Testis (tissue), 3 donors: ENCODE measurements around the gene QPCT. TPM values are rescaled to one million over a fixed set of nuclear protein-coding genes. Genes with fewer than 3 reads are reported as not detected.
"Not testable (repeated sequence)": the region's sequence is repeated elsewhere in the genome, so short reads cannot be mapped to it uniquely, and the experiment has no call there.

Experiments used
- DNase-seq: peaks from one replicate; pipeline ENCODE4 v3.0.0-alpha.2; 2019
- H3K27ac ChIP-seq, 2 donors: fragments of 200-600 bp; sonication (generic); one replicate each; pipeline ENCODE4 v1.5.1; 2019
- H3K27me3 ChIP-seq: fragments of 200-600 bp; sonication (generic); one replicate; pipeline ENCODE4 v1.5.1; 2019
- H3K36me3 ChIP-seq: fragments of 200-600 bp; sonication (generic); one replicate; pipeline ENCODE4 v1.5.1; 2017; ENCODE audit warnings: low read depth; ENCODE audit errors: missing control alignments
- H3K4me1 ChIP-seq: fragments of 200-600 bp; sonication (generic); one replicate; pipeline ENCODE4 v1.5.1; 2019
- H3K4me3 ChIP-seq, 2 donors: fragments of 200-600 bp; sonication (generic); one replicate each; pipeline ENCODE4 v1.5.1; 2017 to 2019
- H3K9me3 ChIP-seq: fragments of 200-600 bp; sonication (generic); one replicate; pipeline ENCODE4 v1.5.1; 2017
- POLR2A ChIP-seq: fragments of 450-650 bp; IDR thresholded peaks from one replicate; pipeline ENCODE4 v1.6.1; 2017; ENCODE audit warnings: antibody characterized with exemption, mild to moderate bottlenecking, moderate library complexity
- WGBS, 2 donors: methylation state at CpG; one replicate each; pipeline ENCODE4 v1.1.5; 2018; 5-methylcytosine and 5-hydroxymethylcytosine counted together
- intact Hi-C: fragments of 100-400 bp; cut with DNase I; formaldehyde crosslinking; loops from one replicate; pipeline ENCODE4 v1.15.1; 2023; ENCODE audit warnings: low total_unique reads
- polyA plus RNA-seq: library from polyadenylated mRNA; stranded (reverse); fragments of 350-450 nt; fragmentation: Illumina TruSeq; extraction: RNeasy Lipid Tissue Mini Kit (QIAGEN cat#74804); gene quantifications from one replicate; pipeline ENCODE4 v1.2.3, GENCODE V29; 2014; ENCODE audit warnings: low read depth, low replicate concordance; ENCODE audit not compliant: insufficient read depth
- total RNA-seq, 2 donors: library from RNA; depleted of rRNA; stranded (reverse); fragments of >200 nt; gene quantifications; one replicate each; pipeline ENCODE4 v1.2.3, GENCODE V29; 2016
- TF ChIP-seq, protein P1 (sequence below), 3 experiments: fragments of 450-650 bp in 2 of 3; fragments of 200-600 bp in 1 of 3; sonication (generic) in 1 of 3; IDR thresholded peaks; one replicate each; pipeline ENCODE4 v1.5.1; 2016 to 2019; ENCODE audit warnings: antibody characterized with exemption in 3 of 3, mild to moderate bottlenecking in 2 of 3, moderate library complexity in 1 of 3

The QPCT gene
- total and polyA plus RNA-seq, 3 donors from 2014 or later = 2.9 to 5.6 (median 3.2) TPM

- no peak for DNase-seq
- no peaks in the 10 kb centered on the region for H3K9me3 ChIP-seq
- WGBS, 2 donors = 83 to 92% methylated on average over 6 of the region's 6 CpGs
- H3K4me1 ChIP-seq = no peaks in the 10 kb centered on the region
- H3K27ac ChIP-seq = no peak overlapping the region
- intact Hi-C loops = loop anchor here (10.0 kb wide), 1 partner anchor 423 kb away; no protein-coding TSS in a partner anchor
- H3K36me3 ChIP-seq = no peaks in the 10 kb centered on the region
- no peak for TF ChIP-seq POLR2A
- TF ChIP-seq, protein P1, sequence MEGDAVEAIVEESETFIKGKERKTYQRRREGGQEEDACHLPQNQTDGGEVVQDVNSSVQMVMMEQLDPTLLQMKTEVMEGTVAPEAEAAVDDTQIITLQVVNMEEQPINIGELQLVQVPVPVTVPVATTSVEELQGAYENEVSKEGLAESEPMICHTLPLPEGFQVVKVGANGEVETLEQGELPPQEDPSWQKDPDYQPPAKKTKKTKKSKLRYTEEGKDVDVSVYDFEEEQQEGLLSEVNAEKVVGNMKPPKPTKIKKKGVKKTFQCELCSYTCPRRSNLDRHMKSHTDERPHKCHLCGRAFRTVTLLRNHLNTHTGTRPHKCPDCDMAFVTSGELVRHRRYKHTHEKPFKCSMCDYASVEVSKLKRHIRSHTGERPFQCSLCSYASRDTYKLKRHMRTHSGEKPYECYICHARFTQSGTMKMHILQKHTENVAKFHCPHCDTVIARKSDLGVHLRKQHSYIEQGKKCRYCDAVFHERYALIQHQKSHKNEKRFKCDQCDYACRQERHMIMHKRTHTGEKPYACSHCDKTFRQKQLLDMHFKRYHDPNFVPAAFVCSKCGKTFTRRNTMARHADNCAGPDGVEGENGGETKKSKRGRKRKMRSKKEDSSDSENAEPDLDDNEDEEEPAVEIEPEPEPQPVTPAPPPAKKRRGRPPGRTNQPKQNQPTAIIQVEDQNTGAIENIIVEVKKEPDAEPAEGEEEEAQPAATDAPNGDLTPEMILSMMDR (IDR thresholded peaks at IDR 0.05) = no peak
- no peaks in the 10 kb centered on the region for H3K27me3 ChIP-seq
- no peak overlapping the region for H3K4me3 ChIP-seq
Observed at GRCh38 chr2:37412231-37412630, 67.8 kb downstream of the QPCT start.

- not testable (repeated sequence) for DNase-seq, H3K27me3 ChIP-seq, H3K27ac ChIP-seq
Observed at GRCh38 chr2:37413911-37414469, 69.6 kb downstream of the QPCT start.

DNA sequence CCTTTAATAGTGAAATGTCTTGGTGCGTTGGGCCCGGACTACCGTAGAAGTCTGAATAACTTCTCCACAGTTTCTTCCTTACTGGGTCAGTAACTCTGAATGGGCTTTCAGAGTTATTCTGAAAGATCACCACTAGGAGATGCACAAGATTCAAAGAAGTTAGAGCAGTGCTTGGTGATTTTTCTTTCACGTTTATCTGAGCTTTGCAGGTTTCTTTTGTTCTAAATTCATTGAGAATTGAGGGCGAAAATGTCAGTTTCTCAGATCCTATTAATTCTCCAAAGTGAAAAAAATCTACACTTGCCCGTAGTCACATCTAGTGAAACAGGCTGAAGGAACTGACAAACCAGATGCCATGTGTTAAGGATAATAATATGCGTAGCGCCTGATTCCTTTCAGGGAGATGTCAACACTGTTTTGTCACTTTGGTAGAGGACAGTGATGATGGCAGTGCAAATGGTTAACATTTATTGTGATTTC is 70.1 kb downstream of the QPCT start:
- intact Hi-C loops = loop anchor here (10.0 kb wide), 1 partner anchor 420 kb away; no protein-coding TSS in a partner anchor
- no peaks in the 10 kb centered on the region for H3K9me3 ChIP-seq
- H3K27ac ChIP-seq = no peak overlapping the region
- DNase-seq = no peak
- H3K4me3 ChIP-seq = no peak overlapping the region
- no peak for TF ChIP-seq POLR2A
- TF ChIP-seq, protein P1 (IDR thresholded peaks at IDR 0.05) = peak; percentile 78 to 94 (median 83)
- no peaks in the 10 kb centered on the region for H3K27me3 ChIP-seq
- 39 to 42% methylated on average over 8 of the region's 8 CpGs for WGBS, 2 donors
- no peaks in the 10 kb centered on the region for H3K36me3 ChIP-seq
- H3K4me1 ChIP-seq = no peaks in the 10 kb centered on the region

More at GRCh38 chr2:37413911-37414469, 69.6 kb downstream of the QPCT start:
- H3K36me3 ChIP-seq, H3K4me1 ChIP-seq, H3K4me3 ChIP-seq, H3K9me3 ChIP-seq: not testable (repeated sequence)
- WGBS, 2 donors = 64 to 81% methylated on average over 4 of the region's 4 CpGs
- intact Hi-C loops = loop anchor here (10.0 kb wide), 1 partner anchor 421 kb away; no protein-coding TSS in a partner anchor

DNA sequence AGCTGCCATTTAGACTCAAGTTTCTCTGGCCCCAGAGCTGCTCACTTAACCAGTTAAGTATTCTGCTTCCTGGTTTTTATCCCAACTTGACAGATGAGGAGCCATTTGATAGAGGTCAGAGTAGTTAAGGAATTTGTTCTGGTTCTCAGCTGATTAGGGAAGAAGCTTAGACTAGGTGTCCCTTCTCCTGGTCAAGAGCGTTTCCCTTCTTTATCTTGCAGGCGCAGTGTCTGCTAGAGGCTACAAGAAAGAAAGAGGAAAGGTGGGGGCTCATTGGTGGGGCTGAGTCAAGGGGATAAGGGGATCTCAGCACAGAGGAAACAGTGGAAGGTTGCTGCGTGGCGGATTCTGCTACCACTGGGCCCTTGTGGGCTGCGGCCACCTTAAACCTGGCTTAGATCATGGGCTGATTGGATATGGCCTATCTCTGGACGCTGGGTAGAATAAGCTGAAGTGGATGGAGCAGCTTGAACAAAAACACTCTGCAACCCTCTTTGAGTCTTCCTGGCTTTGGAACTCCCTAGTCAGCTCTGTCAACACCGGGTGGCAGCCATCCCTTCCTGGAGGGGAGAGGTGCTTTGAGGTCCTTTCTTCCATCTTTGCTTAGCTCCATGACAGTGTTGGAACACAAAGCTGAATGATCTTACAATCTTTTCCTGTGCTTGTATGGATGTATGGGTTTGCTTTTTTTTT is 70.8 kb downstream of the QPCT start:
- no peak overlapping the region for H3K4me3 ChIP-seq
- no peak for DNase-seq
- 83 to 89% methylated on average over 7 of the region's 7 CpGs for WGBS, 2 donors
- TF ChIP-seq POLR2A = no peak
- TF ChIP-seq, protein P1 (IDR thresholded peaks at IDR 0.05) = no peak
- no peaks in the 10 kb centered on the region for H3K27me3 ChIP-seq
- H3K9me3 ChIP-seq = no peaks in the 10 kb centered on the region
- H3K36me3 ChIP-seq = no peaks in the 10 kb centered on the region
- no peaks in the 10 kb centered on the region for H3K4me1 ChIP-seq
- intact Hi-C loops = loop anchor here (10.0 kb wide), 1 partner anchor 420 kb away; no protein-coding TSS in a partner anchor
- no peak overlapping the region for H3K27ac ChIP-seq

DNA sequence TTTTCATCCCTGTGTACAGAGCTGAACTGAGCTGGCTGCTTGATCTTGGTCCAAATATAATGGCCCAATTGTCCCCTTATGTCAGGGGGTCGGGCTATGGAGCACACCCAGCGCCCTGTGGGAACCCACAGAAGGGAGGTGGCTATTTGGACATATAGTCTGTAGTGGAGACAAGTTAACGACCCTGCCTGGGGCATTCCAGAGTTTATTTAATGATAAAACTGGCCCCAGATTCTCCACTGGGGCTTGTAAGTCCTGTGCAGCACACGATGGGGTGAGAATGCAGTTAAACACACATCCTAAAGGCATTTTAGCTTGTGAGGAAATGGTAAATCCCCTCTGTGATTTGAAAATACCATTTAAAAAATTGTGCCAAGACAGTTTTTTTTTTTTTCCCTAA is 72.9 kb downstream of the QPCT start:
- no peaks in the 10 kb centered on the region for H3K36me3 ChIP-seq
- 58 to 74% methylated on average over 4 of the region's 4 CpGs for WGBS, 2 donors
- H3K4me1 ChIP-seq = no peaks in the 10 kb centered on the region
- H3K4me3 ChIP-seq = no peak overlapping the region
- H3K9me3 ChIP-seq = no peaks in the 10 kb centered on the region
- no peak overlapping the region for H3K27ac ChIP-seq
- TF ChIP-seq, protein P1 (IDR thresholded peaks at IDR 0.05) = no peak
- no peak for TF ChIP-seq POLR2A
- H3K27me3 ChIP-seq = no peaks in the 10 kb centered on the region
- intact Hi-C loops = loop anchor here (10.0 kb wide), 1 partner anchor 417 kb away; no protein-coding TSS in a partner anchor
- no peak for DNase-seq
